H1 (cell line): ENCODE measurements around the gene CFAP221. TPM values are rescaled to one million over a fixed set of nuclear protein-coding genes. Genes with fewer than 3 reads are reported as not detected.

Source experiments
- CTCF ChIA-PET: fragments of 300-600 bp; sonication (Branson Sonifier 250); formaldehyde crosslinking; loops from one replicate; lab custom pipeline; 2021; ENCODE audit not compliant: partially characterized antibody; lab: Charles Lee
- POLR2A ChIA-PET: fragments of 300-600 bp; sonication (Branson Sonifier 250); formaldehyde crosslinking; loops from one replicate; lab custom pipeline; 2021; ENCODE audit warnings: inconsistent platforms; ENCODE audit not compliant: partially characterized antibody; lab: Charles Lee
- DNase-seq, 2 experiments: peaks; one replicate each; pipeline versions ENCODE4 v3.0.0 to v3.0.0-alpha.2; 2010 to 2022; ENCODE audit warnings: low spot score in 2 of 2, low read depth in 1 of 2, mixed read lengths in 1 of 2
- FAIRE-seq: peaks from 2 replicates; lab custom pipeline; 2011; peaks lifted over from hg19 to GRCh38; lab: Jason Lieb, UNC
- H2AFZ ChIP-seq: 2 replicates; pipeline ENCODE4 v1.8.1; 2012; ENCODE audit warnings: low read length, inconsistent platforms
- H2AK5ac ChIP-seq: 2 replicates; pipeline ENCODE4 v1.6.1; 2013; ENCODE audit warnings: low read depth, low read length
- H2BK120ac ChIP-seq: replicated peaks from 2 replicates; pipeline ENCODE3; 2013; ENCODE audit warnings: low read depth, low read length, inconsistent platforms
- H2BK12ac ChIP-seq: 2 replicates; pipeline ENCODE4 v1.6.1; 2013; ENCODE audit warnings: low read depth, low read length
- H2BK15ac ChIP-seq: 2 replicates; pipeline ENCODE4 v1.6.1; 2013; ENCODE audit warnings: low read length
- H2BK20ac ChIP-seq: 2 replicates; pipeline ENCODE4 v1.6.1; 2013; ENCODE audit warnings: low read length
- H2BK5ac ChIP-seq: 2 replicates; pipeline ENCODE4 v1.6.1; 2013; ENCODE audit warnings: low read depth, low read length
- H3K14ac ChIP-seq: 2 replicates; pipeline ENCODE4 v1.6.1; 2013; ENCODE audit warnings: inconsistent platforms; ENCODE audit not compliant: insufficient read length
- H3K18ac ChIP-seq: 2 replicates; pipeline ENCODE4 v1.6.1; 2013; ENCODE audit warnings: low read length; ENCODE audit errors: extremely low read depth
- H3K23ac ChIP-seq: 2 replicates; pipeline ENCODE4 v1.6.1; 2013; ENCODE audit warnings: inconsistent platforms; ENCODE audit not compliant: insufficient read length
- H3K23me2 ChIP-seq: 2 replicates; pipeline ENCODE4 v1.6.1; 2013; ENCODE audit warnings: low read depth, low read length
- H3K27ac ChIP-seq: 2 replicates; pipeline ENCODE4 v1.6.1; 2011; ENCODE audit warnings: low read depth, low read length, inconsistent platforms
- H3K27me3 ChIP-seq, 4 experiments: replicated peaks in 1 of 4; 1 replicate in 1 of 4; 2 replicates in 3 of 4; pipeline versions ENCODE4 v1.6.1 to v1.8.1; 2011 to 2013; ENCODE audit warnings: low read length in 3 of 4, mild to moderate bottlenecking in 3 of 4, inconsistent platforms in 2 of 4, mixed read lengths in 2 of 4, moderate library complexity in 1 of 4; ENCODE audit not compliant: control insufficient read depth in 3 of 4, insufficient read depth in 3 of 4; ENCODE audit errors: extremely low read depth in 1 of 4
- H3K36me3 ChIP-seq, 4 experiments: 2 replicates each; pipeline versions ENCODE4 v1.6.1 to v1.8.1; 2011 to 2013; ENCODE audit warnings: mild to moderate bottlenecking in 4 of 4, low read length in 3 of 4, moderate library complexity in 2 of 4, control low read depth in 1 of 4, inconsistent platforms in 1 of 4; ENCODE audit not compliant: insufficient read depth in 4 of 4, control insufficient read depth in 2 of 4
- H3K4ac ChIP-seq: replicated peaks from 2 replicates; pipeline ENCODE3; 2013; ENCODE audit warnings: low read length, low read depth, mixed read lengths, inconsistent platforms; ENCODE audit not compliant: insufficient read length
- H3K4me1 ChIP-seq, 4 experiments: replicated peaks in 1 of 4; 1 replicate in 1 of 4; 2 replicates in 3 of 4; pipeline versions ENCODE4 v1.6.1 to v1.8.1; 2011 to 2013; ENCODE audit warnings: low read length in 3 of 4, inconsistent platforms in 2 of 4, mixed read lengths in 1 of 4; ENCODE audit not compliant: insufficient read depth in 4 of 4, control insufficient read depth in 3 of 4
- H3K4me2 ChIP-seq, 2 experiments: 2 replicates each; pipeline versions ENCODE4 v1.6.1 to v1.8.1; 2011 to 2013; ENCODE audit warnings: low read depth in 2 of 2, low read length in 2 of 2, control low read depth in 1 of 2, inconsistent platforms in 1 of 2, mild to moderate bottlenecking in 1 of 2; ENCODE audit not compliant: insufficient read depth in 1 of 2
- H3K4me3 ChIP-seq, 4 experiments: fragments of 200-600, 300-600 bp in 1 of 4; sonication (generic), shearing (Covaris generic), sonication (Bioruptor Twin) in 1 of 4; 2 replicates each; pipeline versions ENCODE4 v1.5.1 to v1.8.1; 2011 to 2016; ENCODE audit warnings: low read length in 4 of 4, low read depth in 3 of 4, control low read depth in 2 of 4, inconsistent platforms in 2 of 4, mild to moderate bottlenecking in 2 of 4, mixed read lengths in 1 of 4, moderate library complexity in 1 of 4; ENCODE audit not compliant: insufficient read depth in 2 of 4; ENCODE audit errors: extremely low read depth in 1 of 4
- H3K56ac ChIP-seq: replicated peaks from 2 replicates; pipeline ENCODE3; 2013; ENCODE audit warnings: low read depth, mild to moderate bottlenecking, mixed read lengths, low read length, inconsistent platforms; ENCODE audit not compliant: insufficient read length
- H3K79me1 ChIP-seq: 2 replicates; pipeline ENCODE4 v1.6.1; 2013; ENCODE audit warnings: low read depth, low read length, control low read depth
- H3K79me2 ChIP-seq, 2 experiments: 2 replicates each; pipeline versions ENCODE4 v1.6.1 to v1.8.1; 2012 to 2013; ENCODE audit warnings: low read length in 2 of 2, mild to moderate bottlenecking in 2 of 2, inconsistent platforms in 1 of 2; ENCODE audit not compliant: insufficient read depth in 2 of 2, control insufficient read depth in 1 of 2
- H3K9ac ChIP-seq, 4 experiments: replicated peaks in 1 of 4; 1 replicate in 1 of 4; 2 replicates in 3 of 4; pipeline versions ENCODE4 v1.6.1 to v1.8.1; 2011 to 2013; ENCODE audit warnings: low read depth in 3 of 4, low read length in 3 of 4, control low read depth in 2 of 4, mild to moderate bottlenecking in 2 of 4, moderate library complexity in 2 of 4, inconsistent platforms in 1 of 4; ENCODE audit errors: extremely low read depth in 1 of 4
- H3K9me3 ChIP-seq, 2 experiments: 2 replicates each; pipeline versions ENCODE4 v1.6.1 to v1.8.1; 2012 to 2013; ENCODE audit warnings: mild to moderate bottlenecking in 2 of 2, moderate library complexity in 2 of 2, control low read depth in 1 of 2, inconsistent platforms in 1 of 2, low read depth in 1 of 2, low read length in 1 of 2, mixed read lengths in 1 of 2; ENCODE audit not compliant: insufficient read depth in 2 of 2
- H4K20me1 ChIP-seq, 2 experiments: replicated peaks in 1 of 2; 2 replicates each; pipeline versions ENCODE3 to v1.8.1; 2011 to 2013; ENCODE audit warnings: inconsistent platforms in 2 of 2, low read length in 2 of 2, mild to moderate bottlenecking in 1 of 2; ENCODE audit not compliant: insufficient read depth in 2 of 2, control insufficient read depth in 1 of 2
- H4K5ac ChIP-seq: 2 replicates; pipeline ENCODE4 v1.6.1; 2013; ENCODE audit warnings: low read length, low read depth, mixed read lengths, inconsistent platforms; ENCODE audit not compliant: insufficient read length
- H4K8ac ChIP-seq: 2 replicates; pipeline ENCODE4 v1.8.0; 2013; ENCODE audit warnings: mild to moderate bottlenecking, moderate library complexity, low read length, inconsistent platforms; ENCODE audit not compliant: insufficient read depth; ENCODE audit errors: extremely low read depth
- H4K91ac ChIP-seq: replicated peaks from 2 replicates; pipeline ENCODE3; 2013; ENCODE audit warnings: low read length, mixed read lengths, inconsistent platforms; ENCODE audit not compliant: insufficient read length
- BACH1 ChIP-seq: IDR thresholded peaks from 2 replicates; pipeline ENCODE4 v1.6.1; 2012; ENCODE audit warnings: low read length, improper control_type of control experiment
- BRCA1 ChIP-seq: IDR thresholded peaks from 2 replicates; pipeline ENCODE4 v1.6.1; 2012; ENCODE audit warnings: low read depth, low read length, improper control_type of control experiment
- CBX8 ChIP-seq: fragments of 300-800, 300-1000 bp; sonication (generic); IDR thresholded peaks from 2 replicates; pipeline ENCODE4 v1.7.1; 2016; ENCODE audit warnings: low read depth, low read length, borderline replicate concordance
- KDM5A ChIP-seq: fragments of 200-600 bp; IDR thresholded peaks from 2 replicates; pipeline ENCODE4 v1.7.1; 2012; ENCODE audit warnings: mild to moderate bottlenecking, low read length, inconsistent platforms, mixed read lengths
- POLR2A ChIP-seq, 2 experiments: IDR thresholded peaks; 1 replicate in 1 of 2; 2 replicates in 1 of 2; pipeline ENCODE4 v1.6.1; 2011; ENCODE audit warnings: low read depth in 2 of 2, low read length in 2 of 2, mild to moderate bottlenecking in 2 of 2; ENCODE audit errors: control extremely low read depth in 1 of 2
- TAF1 ChIP-seq: IDR thresholded peaks from 2 replicates; pipeline ENCODE4 v1.6.1; 2011; ENCODE audit warnings: mild to moderate bottlenecking, low read depth, low read length
- TBP ChIP-seq: IDR thresholded peaks from 2 replicates; pipeline ENCODE4 v1.6.1; 2011; ENCODE audit warnings: low read depth, low read length, improper control_type of control experiment
- whole genome bisulfite sequencing, 2 experiments: shearing (Covaris generic) in 1 of 2; methylation state at CpG; one replicate each; pipeline versions ENCODE4 v1.1.6 to v1.1.7; 2013 to 2015; ENCODE audit warnings: low lambda C conversion rate in 2 of 2, mixed read lengths in 2 of 2, inconsistent platforms in 1 of 2, low coverage in 1 of 2, missing lambda C conversion rate in 1 of 2; ENCODE audit not compliant: insufficient replicate concordance in 2 of 2, insufficient coverage in 1 of 2, insufficient read length in 1 of 2; ENCODE audit errors: extremely low coverage in 1 of 2, missing lambda C conversion rate in 1 of 2; 5-methylcytosine and 5-hydroxymethylcytosine counted together
- polyA plus RNA-seq, 7 experiments: library from polyadenylated mRNA; depleted of rRNA in 3 of 7; stranded (reverse) in 5 of 7; unstranded in 2 of 7; fragments of >200 nt in 5 of 7; fragments of 200-250 nt in 2 of 7; gene quantifications; 1 replicate in 5 of 7; 2 replicates in 1 of 7; 4 replicates in 1 of 7; pipeline versions ENCODE4 v1.2.1 to v1.2.3, GENCODE V29; 2011 to 2013; ENCODE audit warnings: missing spikeins in 2 of 7, mixed read lengths in 2 of 7
- total RNA-seq: library from RNA; stranded (reverse); fragmentation: NEBNext Ultra II Directional; extraction: Animal tissue kit (Norgen Biotek cat#: 25700); gene quantifications from 2 replicates; pipeline ENCODE4 v1.2.1, GENCODE V29; 2021

CFAP221 gene
- total and polyA plus RNA-seq, 2 of the 8 experiments (the other 6 are each of a cell fraction or from before 2014, with no cell fraction given) = 0.14 to 0.71 TPM

DNA sequence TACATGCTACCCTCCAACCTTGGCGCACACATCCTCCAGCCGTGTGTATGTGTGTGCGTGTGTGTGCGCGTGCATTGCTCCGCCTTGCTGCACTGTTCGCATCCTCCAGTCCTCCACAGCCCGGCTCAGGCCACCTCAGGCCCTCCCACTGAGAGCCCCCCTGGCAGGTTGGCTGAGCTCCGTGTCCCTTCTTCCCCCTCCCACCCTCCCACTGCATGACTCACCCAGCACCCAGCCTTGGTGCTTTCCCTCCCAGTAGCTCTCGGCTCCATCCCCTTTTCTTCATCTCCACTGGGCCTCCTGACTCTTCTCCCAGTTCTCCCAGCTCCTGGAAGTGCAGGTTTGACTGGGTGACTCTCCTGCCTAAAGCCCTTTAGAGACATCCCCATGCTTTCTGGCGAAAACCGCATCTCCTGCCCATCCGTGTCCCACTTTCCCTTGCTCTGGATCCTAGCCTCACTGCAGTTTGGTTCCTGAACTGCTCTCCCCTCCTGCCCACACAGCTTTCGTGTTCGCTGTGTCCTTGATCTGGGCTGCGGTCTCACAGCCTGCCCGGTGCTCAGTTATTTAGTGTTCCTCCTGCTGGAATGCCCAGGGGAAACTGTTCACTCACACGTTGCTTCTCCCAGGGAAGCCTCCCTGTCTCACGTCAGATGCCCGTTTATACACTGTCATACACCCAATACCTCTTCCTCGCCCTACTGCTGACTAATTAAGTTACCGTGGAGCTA is 139.6 kb downstream of the CFAP221 start:
- no peak overlapping the region for H2AFZ ChIP-seq
- H3K27ac ChIP-seq = no peak overlapping the region; the same call in 1 of the 2 replicates
- no peak overlapping the region for H3K14ac ChIP-seq
- H2BK5ac ChIP-seq = peak overlapping the region; percentile 67
- no peak overlapping the region for H4K5ac ChIP-seq
- 89% methylated on average over 19 of the region's 22 CpGs; no CpG with 5 or more reads in 1 of the 2 experiments for WGBS, 2 experiments
- H4K91ac ChIP-seq = peak overlapping the region; percentile 64
- no peak overlapping the region for H3K4me3 ChIP-seq
- FAIRE-seq (no peak), DNase-seq (no peak)
- no peaks in the 10 kb centered on the region for H3K27me3 ChIP-seq
- H3K18ac ChIP-seq = peak overlapping the region; percentile 72
- peaks cover 3 to 24% of the 10 kb centered on the region in 2 experiments; a peak in 3 of 4 replicates for H3K79me2 ChIP-seq
- H3K4me1 ChIP-seq = peaks cover 0 to 15% (median 7%) of the 10 kb centered on the region in 4 experiments; a peak in 6 of 7 replicates
- H2BK12ac ChIP-seq = peak overlapping the region; percentile 28; the same call in 1 of the 2 replicates
- no peak for TF ChIP-seq BRCA1
- TF ChIP-seq KDM5A = no peak
- no peak for TF ChIP-seq TAF1
- TF ChIP-seq TBP = no peak
- TF ChIP-seq POLR2A (IDR thresholded peaks at IDR 0.05; ENCODE audit: control extremely low read depth in 1 of 2, low read depth in 2 of 2, low read length in 2 of 2) = no peak
- TF ChIP-seq BACH1 = no peak
- TF ChIP-seq CBX8 = no peak
- peak overlapping the region; percentile 73 for H3K4ac ChIP-seq
- no peak overlapping the region for H3K56ac ChIP-seq
- peak overlapping the region; percentile 93 for H2BK15ac ChIP-seq
- peak overlapping the region; percentile 91; the same call in 1 of the 2 replicates for H2AK5ac ChIP-seq
- H3K4me2 ChIP-seq = peak overlapping the region; percentile 21 to 33; a peak in 1 of 4 replicates
- peak overlapping the region; percentile 69; the same call in 1 of the 2 replicates for H4K8ac ChIP-seq
- H3K23me2 ChIP-seq = peaks cover 5% of the 10 kb centered on the region
- H3K23ac ChIP-seq = no peak overlapping the region
- H3K9ac ChIP-seq = no peak overlapping the region
- ChIA-PET POLR2A (interaction anchor here (3.9 to 4.1 kb wide), 2 partner anchors 8 to 13 kb away, joined by 22 to 28 read pairs; no protein-coding TSS in a partner anchor), CTCF (interaction anchor here (0.6 to 1.2 kb wide), 8 partner anchors 12 to 837 kb away, joined by 3 to 5 read pairs (median 3); no protein-coding TSS in a partner anchor)
- 0 out of 2 replicates have a peak overlapping the region, but pooled peaks have one; percentile 9 for H2BK20ac ChIP-seq
- H4K20me1 ChIP-seq = peaks cover 0 to 20% of the 10 kb centered on the region in 2 experiments
- H3K9me3 ChIP-seq = no peaks in the 10 kb centered on the region
- peaks cover 8% of the 10 kb centered on the region for H3K79me1 ChIP-seq
- no peak overlapping the region for H2BK120ac ChIP-seq
- H3K36me3 ChIP-seq = peaks cover 2 to 11% (median 4%) of the 10 kb centered on the region in 4 experiments; a peak in 6 of 8 replicates
